Smooth muscle cell (in vitro differentiated cells): ENCODE results near the gene TET1. TPM values are rescaled to one million over a fixed set of nuclear protein-coding genes. Genes with fewer than 3 reads are reported as not detected.

Experiments
- DNase-seq: peaks from one replicate; lab custom pipeline; 2025; ENCODE audit not compliant: unreplicated experiment; lab: John Stamatoyannopoulos, UW
- H2AFZ ChIP-seq: fragments of 200-600 bp; sonication (generic); 2 replicates; pipeline ENCODE4 v1.6.0; 2016; ENCODE audit warnings: antibody characterized with exemption, low read depth, mild to moderate bottlenecking
- H3F3A ChIP-seq: fragments of 200-600 bp; sonication (generic); 2 replicates; pipeline ENCODE4 v1.6.0; 2017; ENCODE audit warnings: antibody characterized with exemption, low read depth
- H3K27ac ChIP-seq: fragments of 200-600 bp; sonication (generic); 2 replicates; pipeline ENCODE4 v1.5.1; 2016; ENCODE audit warnings: low read depth, mild to moderate bottlenecking
- H3K27me3 ChIP-seq: fragments of 200-600 bp; sonication (generic); 2 replicates; pipeline ENCODE4 v1.6.1; 2016; ENCODE audit warnings: low read depth, mild to moderate bottlenecking
- H3K36me3 ChIP-seq: fragments of 200-600 bp; sonication (generic); 2 replicates; pipeline ENCODE4 v1.5.1; 2016; ENCODE audit warnings: low read depth
- H3K4me1 ChIP-seq: fragments of 200-600 bp; sonication (generic); 2 replicates; pipeline ENCODE4 v1.5.1; 2016; ENCODE audit warnings: low read depth
- H3K4me2 ChIP-seq: fragments of 200-600 bp; sonication (generic); 2 replicates; pipeline ENCODE4 v1.6.0; 2016; ENCODE audit warnings: mild to moderate bottlenecking
- H3K4me3 ChIP-seq: fragments of 200-600 bp; sonication (generic); 2 replicates; pipeline ENCODE4 v1.5.1; 2016; ENCODE audit warnings: mild to moderate bottlenecking
- H3K79me2 ChIP-seq: fragments of 200-600 bp; sonication (generic); 2 replicates; pipeline ENCODE4 v1.6.0; 2016; ENCODE audit warnings: low read depth, mild to moderate bottlenecking
- H3K9ac ChIP-seq: fragments of 200-600 bp; sonication (generic); 2 replicates; pipeline ENCODE4 v1.6.0; 2016; ENCODE audit warnings: low read depth
- H3K9me3 ChIP-seq: fragments of 200-600 bp; sonication (generic); replicated peaks from 2 replicates; pipeline ENCODE4 v1.5.1; 2016; ENCODE audit warnings: low read depth
- H4K20me1 ChIP-seq: fragments of 200-600 bp; sonication (generic); 2 replicates; pipeline ENCODE4 v1.6.0; 2016; ENCODE audit warnings: low read depth
- WGBS: methylation state at CpG from one replicate; pipeline ENCODE4 v1.1.7; 2016; ENCODE audit warnings: low lambda C conversion rate; 5-methylcytosine and 5-hydroxymethylcytosine counted together
- polyA plus RNA-seq: library from polyadenylated mRNA; unstranded; fragments of >200 nt; fragmentation: Nextera tagmentation; extraction: Ambion mirVana; gene quantifications from 2 replicates; pipeline ENCODE4 v1.2.1, GENCODE V29; 2016
- total RNA-seq: library from RNA; depleted of rRNA; stranded (reverse); fragments of >200 nt; gene quantifications from 2 replicates; pipeline ENCODE4 v1.2.3, GENCODE V29; 2014
- TF ChIP-seq, protein P1 (sequence below): fragments of 200-600 bp; sonication (generic); IDR thresholded peaks from 2 replicates; pipeline ENCODE4 v1.5.1; 2017; ENCODE audit warnings: borderline replicate concordance, mild to moderate bottlenecking, antibody characterized with exemption; ENCODE audit not compliant: insufficient read depth, poor library complexity, severe bottlenecking

TET1 gene
- total and polyA plus RNA-seq, 2 experiments from 2014 or later: 2.5 to 15.3 TPM

DNA sequence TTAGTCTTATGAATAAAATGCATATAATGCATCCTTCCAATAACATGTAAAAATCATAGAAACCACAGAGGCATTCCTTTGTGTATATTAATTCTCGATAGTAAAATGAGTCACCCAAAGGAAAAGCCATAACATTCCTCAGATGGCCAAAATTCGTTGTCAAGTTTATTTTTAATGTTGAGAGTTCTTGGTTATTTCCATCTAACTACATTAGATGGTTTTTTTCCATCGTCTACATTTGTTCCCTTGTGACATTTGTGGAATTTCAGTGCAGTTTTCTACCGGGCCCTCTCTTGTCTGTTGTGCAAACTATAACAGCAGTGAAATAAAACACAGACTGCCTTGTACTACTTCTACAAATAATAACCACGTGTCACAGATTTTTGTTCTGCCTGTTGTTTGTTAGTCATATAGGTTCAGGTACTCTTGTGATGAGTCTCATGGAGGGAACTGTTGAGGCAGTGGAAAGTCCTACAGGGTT is 106.2 kb downstream of the TET1 start:
- Histone ChIP-seq H3K27ac (peak overlapping the region; percentile 83), H3K79me2 (no peaks in the 10 kb centered on the region), H3K9me3 (no peaks in the 10 kb centered on the region), H3K36me3 (no peaks in the 10 kb centered on the region), H3K9ac (no peak overlapping the region), H3F3A (no peaks in the 10 kb centered on the region), H3K4me1 (no peaks in the 10 kb centered on the region), H3K4me2 (peak overlapping the region; percentile 51), H4K20me1 (no peaks in the 10 kb centered on the region), H2AFZ (no peak overlapping the region), H3K4me3 (no peak overlapping the region), H3K27me3 (no peaks in the 10 kb centered on the region)
- TF ChIP-seq, protein P1, sequence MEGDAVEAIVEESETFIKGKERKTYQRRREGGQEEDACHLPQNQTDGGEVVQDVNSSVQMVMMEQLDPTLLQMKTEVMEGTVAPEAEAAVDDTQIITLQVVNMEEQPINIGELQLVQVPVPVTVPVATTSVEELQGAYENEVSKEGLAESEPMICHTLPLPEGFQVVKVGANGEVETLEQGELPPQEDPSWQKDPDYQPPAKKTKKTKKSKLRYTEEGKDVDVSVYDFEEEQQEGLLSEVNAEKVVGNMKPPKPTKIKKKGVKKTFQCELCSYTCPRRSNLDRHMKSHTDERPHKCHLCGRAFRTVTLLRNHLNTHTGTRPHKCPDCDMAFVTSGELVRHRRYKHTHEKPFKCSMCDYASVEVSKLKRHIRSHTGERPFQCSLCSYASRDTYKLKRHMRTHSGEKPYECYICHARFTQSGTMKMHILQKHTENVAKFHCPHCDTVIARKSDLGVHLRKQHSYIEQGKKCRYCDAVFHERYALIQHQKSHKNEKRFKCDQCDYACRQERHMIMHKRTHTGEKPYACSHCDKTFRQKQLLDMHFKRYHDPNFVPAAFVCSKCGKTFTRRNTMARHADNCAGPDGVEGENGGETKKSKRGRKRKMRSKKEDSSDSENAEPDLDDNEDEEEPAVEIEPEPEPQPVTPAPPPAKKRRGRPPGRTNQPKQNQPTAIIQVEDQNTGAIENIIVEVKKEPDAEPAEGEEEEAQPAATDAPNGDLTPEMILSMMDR: no peak
- DNase-seq: no peak
- WGBS: 17% methylated on average over 5 of the region's 5 CpGs

DNA sequence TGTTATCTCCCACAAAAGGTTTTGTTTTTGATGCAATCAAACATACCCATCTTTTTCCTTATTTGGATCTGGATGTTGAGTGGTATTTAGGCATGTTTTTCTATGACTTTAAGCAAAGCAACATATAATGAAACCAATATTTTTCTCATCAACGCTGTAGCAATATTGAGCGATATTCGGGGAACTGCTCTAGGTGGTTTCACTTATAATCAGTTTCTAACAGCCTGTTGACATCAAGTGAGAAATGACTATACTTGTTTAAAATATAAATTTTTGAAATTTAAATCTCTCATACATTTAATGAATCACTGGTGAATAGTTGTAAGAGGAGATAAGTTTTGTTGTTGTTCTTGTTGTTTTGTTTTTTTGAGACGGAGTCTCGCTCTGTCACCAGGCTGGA is 108.1 kb downstream of the TET1 start:
- WGBS: 97% methylated on average over 5 of the region's 5 CpGs
- Histone ChIP-seq H3K4me2 (no peak overlapping the region), H3K27me3 (no peaks in the 10 kb centered on the region), H3K9me3 (no peaks in the 10 kb centered on the region), H3K4me3 (no peak overlapping the region), H2AFZ (no peak overlapping the region), H3K4me1 (no peaks in the 10 kb centered on the region), H3K27ac (no peak overlapping the region), H4K20me1 (no peaks in the 10 kb centered on the region), H3K9ac (no peak overlapping the region), H3F3A (no peaks in the 10 kb centered on the region), H3K79me2 (no peaks in the 10 kb centered on the region), H3K36me3 (peaks cover 6% of the 10 kb centered on the region)
- TF ChIP-seq, protein P1: no peak
- DNase-seq: no peak

DNA sequence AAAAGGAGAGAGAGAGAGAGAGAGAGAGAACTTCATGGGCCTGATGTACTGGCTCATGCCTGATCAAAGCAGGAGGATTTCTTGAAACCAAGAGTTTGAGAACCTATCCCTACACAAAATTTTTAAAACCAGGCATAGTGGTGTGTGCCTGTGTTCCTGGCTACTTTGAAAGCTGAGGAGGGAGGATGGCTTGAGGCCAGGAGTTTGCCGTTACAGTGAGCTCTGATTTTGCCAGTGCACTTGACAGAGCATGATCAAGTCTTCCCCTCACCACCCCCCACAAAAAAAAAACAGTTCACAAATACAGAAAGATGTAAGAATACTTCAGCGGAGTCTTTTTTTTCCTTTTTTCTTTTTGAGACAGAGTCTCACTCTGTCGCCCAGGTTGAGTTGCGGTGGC is 108.8 kb downstream of the TET1 start:
- no peaks in the 10 kb centered on the region for H3K9me3 ChIP-seq
- H3K4me3 ChIP-seq: no peak overlapping the region
- no peak overlapping the region for H3K27ac ChIP-seq
- DNase-seq: no peak
- no peaks in the 10 kb centered on the region for H3K79me2 ChIP-seq
- H3K4me1 ChIP-seq: no peaks in the 10 kb centered on the region
- TF ChIP-seq, protein P1: no peak
- 96% methylated on average over 4 of the region's 4 CpGs for WGBS
- no peak overlapping the region for H2AFZ ChIP-seq
- no peaks in the 10 kb centered on the region for H3K27me3 ChIP-seq
- H3K4me2 ChIP-seq: no peak overlapping the region
- H4K20me1 ChIP-seq: no peaks in the 10 kb centered on the region
- no peak overlapping the region for H3K9ac ChIP-seq
- no peaks in the 10 kb centered on the region for H3F3A ChIP-seq
- peaks cover 6% of the 10 kb centered on the region for H3K36me3 ChIP-seq

DNA sequence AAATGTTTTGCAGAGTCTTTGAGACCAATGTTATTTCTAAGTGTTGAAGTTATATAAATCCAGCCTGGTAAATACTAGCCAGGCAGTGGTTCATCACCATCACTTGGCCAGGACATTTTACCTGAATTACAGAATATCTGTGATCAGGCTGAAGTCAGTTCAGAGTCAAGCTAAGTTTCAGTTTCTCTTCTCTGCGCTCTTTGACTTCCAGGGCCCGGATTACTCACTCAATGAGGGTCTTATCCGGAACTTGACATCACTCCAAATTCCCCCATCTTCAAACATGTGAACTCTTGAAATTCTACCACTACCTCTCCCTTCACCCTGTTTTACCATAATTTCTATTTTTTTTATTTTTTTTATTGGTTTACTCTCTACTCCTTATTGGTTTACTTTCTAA is 124.3 kb downstream of the TET1 start:
- Histone ChIP-seq H3K79me2 (no peaks in the 10 kb centered on the region), H3K4me3 (no peak overlapping the region), H4K20me1 (no peaks in the 10 kb centered on the region), H3K9ac (no peak overlapping the region), H3F3A (no peaks in the 10 kb centered on the region), H3K4me1 (no peaks in the 10 kb centered on the region), H2AFZ (no peak overlapping the region), H3K27ac (no peak overlapping the region), H3K4me2 (no peak overlapping the region), H3K9me3 (no peaks in the 10 kb centered on the region), H3K36me3 (peaks cover 10% of the 10 kb centered on the region), H3K27me3 (no peaks in the 10 kb centered on the region)
- no peak for DNase-seq
- 97% methylated on average over 3 of the region's 3 CpGs for WGBS
- TF ChIP-seq, protein P1: no peak
